Epithelial cell of proximal tubule (primary cell): Measurements from ENCODE around the gene DUSP14. TPM values are rescaled to one million over a fixed set of nuclear protein-coding genes. Genes with fewer than 3 reads are reported as not detected.

Experiments
- DNase-seq: peaks from one replicate; pipeline ENCODE4 v3.0.0-alpha.2; 2011; ENCODE audit warnings: low read depth
- H3K4me3 ChIP-seq: 2 replicates; pipeline ENCODE4 v1.5.1; 2011; ENCODE audit warnings: low read depth, mild to moderate bottlenecking, low read length
- total RNA-seq: library from RNA; depleted of rRNA; stranded (reverse); fragments of >200 nt; gene quantifications from 2 replicates; pipeline ENCODE4 v1.2.3, GENCODE V29; 2015
- TF ChIP-seq, protein P1 (sequence below): conservative IDR thresholded peaks from 2 replicates; pipeline ENCODE4 v1.5.1; 2012; ENCODE audit warnings: low read depth, mild to moderate bottlenecking, low read length

The DUSP14 gene
- total RNA-seq, 1 donor from 2014 or later, result 29.2 TPM

DNA sequence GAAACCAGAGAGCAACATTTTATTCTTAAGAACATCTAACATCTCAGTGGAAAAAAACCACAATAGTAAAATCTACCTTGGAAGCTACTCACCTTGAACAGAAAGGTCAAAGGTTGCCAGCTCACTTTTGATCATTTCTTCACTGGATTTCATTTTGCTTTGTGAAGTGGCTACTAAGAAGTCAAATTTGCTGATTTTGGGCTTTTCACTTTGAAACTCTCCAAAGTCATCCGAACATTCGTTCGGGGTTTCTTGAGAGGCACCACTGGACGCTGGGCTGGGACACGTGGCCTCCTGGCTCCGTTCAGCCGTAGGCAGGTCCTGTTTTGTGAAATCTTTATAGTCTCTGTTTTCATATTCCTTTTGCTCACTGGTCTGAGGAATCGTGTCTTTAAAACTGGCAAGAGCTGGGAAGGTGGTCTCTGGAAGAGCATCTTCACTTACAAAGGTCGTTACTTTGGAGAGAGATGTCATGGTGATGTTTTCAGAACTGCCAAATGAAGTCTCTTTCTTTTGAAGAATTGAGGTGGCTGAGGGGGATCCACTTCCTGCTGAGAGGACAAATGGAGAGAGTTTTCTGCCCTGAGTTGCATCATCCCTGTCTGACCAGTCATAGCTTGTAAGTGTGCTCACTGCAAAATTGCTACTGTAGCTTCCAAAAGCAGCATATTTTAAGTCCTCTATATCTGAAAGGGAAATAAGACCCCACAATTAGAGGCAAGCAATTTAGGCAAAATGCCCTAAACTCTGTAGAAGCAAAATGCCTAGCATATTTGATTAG, 52.4 kb downstream of the DUSP14 start:
- TF ChIP-seq, protein P1, sequence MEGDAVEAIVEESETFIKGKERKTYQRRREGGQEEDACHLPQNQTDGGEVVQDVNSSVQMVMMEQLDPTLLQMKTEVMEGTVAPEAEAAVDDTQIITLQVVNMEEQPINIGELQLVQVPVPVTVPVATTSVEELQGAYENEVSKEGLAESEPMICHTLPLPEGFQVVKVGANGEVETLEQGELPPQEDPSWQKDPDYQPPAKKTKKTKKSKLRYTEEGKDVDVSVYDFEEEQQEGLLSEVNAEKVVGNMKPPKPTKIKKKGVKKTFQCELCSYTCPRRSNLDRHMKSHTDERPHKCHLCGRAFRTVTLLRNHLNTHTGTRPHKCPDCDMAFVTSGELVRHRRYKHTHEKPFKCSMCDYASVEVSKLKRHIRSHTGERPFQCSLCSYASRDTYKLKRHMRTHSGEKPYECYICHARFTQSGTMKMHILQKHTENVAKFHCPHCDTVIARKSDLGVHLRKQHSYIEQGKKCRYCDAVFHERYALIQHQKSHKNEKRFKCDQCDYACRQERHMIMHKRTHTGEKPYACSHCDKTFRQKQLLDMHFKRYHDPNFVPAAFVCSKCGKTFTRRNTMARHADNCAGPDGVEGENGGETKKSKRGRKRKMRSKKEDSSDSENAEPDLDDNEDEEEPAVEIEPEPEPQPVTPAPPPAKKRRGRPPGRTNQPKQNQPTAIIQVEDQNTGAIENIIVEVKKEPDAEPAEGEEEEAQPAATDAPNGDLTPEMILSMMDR, result no peak

DNA sequence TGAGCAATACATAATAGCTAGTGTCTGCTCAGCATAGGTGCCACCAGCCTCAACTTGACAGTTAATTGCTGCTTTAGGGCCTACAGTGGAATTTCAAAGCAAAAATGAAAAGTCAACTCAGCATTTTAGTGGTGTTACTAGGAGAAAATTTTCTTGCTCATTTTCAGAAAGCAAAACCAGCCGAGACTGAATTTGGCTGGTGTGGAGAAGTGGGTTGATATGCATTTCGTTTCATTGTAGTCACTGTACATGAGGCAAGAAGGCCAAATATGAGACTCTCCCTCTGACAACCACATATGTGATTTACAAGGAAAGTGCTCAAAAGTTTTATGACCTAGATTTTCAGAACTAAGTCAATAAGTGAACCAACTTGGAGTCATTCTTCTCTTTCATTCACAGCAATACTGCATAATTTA, 54.0 kb downstream of the DUSP14 start:
- TF ChIP-seq, protein P1, result no peak
- no peak for DNase-seq
- no peak overlapping the region for H3K4me3 ChIP-seq

More for the DNA sequence above, 52.4 kb downstream of the DUSP14 start:
- no peak for DNase-seq
- no peak overlapping the region for H3K4me3 ChIP-seq

DNA sequence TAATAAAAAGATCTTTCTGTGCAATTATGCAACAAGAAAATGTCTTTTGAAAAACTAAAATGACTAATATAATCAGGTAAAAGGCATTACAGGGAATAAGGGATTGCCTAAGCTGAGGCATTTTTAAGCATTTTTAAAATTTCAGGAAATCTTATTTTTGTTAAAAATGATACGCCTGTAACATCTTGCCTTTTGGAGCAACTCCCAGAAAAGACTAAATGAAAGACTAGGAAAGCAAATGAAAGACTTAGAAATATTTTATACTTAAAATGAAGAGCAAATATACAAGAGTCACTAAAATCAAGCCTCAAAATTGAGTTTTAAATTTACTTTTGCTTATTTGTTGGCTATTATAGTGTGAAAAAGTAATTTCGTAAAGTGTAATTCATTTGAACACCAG, 55.8 kb downstream of the DUSP14 start:
- DNase-seq, result no peak
- TF ChIP-seq, protein P1, result no peak

DNA sequence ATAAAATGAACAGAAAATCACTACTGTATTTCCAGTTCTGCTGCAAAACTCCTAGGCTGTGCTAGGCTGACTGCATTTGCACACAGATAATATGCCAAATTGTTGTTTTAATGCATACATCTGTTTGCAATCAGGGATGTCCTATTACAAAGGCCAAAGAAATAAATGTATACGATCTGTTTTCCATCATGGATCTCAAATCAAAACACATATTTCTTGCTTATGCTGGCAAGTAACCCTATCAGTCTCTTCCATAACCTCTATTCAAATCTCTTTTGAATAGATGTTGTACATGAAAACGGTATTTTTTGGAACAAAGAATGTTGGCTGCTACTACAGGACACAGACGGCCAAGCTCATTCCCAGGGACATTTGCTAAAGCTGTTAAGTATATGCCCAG, 56.6 kb downstream of the DUSP14 start:
- no peak for DNase-seq
- no peak overlapping the region for H3K4me3 ChIP-seq
- TF ChIP-seq, protein P1, result no peak

More for the DNA sequence above, 55.8 kb downstream of the DUSP14 start:
- H3K4me3 ChIP-seq, result no peak overlapping the region

DNA sequence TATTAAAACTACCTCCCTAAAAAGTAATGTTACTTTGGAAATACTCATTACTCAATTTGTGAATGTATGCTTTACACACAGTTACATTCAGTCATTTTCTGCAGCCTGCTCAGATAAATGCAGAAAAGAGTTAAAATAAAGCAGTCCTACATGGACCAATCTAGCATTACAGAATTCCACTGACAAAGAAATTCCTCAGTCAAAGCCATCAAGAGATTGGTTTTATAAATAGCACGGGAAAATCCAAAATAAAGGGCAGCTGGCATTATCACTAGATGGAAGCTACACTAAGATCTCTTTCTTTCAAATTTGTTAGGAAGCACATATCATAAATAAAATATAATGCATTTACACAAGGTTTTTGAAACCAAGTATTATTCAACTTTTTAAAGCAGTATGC, 58.3 kb downstream of the DUSP14 start:
- no peak for DNase-seq
- TF ChIP-seq, protein P1, result no peak
- H3K4me3 ChIP-seq, result no peak overlapping the region

DNA sequence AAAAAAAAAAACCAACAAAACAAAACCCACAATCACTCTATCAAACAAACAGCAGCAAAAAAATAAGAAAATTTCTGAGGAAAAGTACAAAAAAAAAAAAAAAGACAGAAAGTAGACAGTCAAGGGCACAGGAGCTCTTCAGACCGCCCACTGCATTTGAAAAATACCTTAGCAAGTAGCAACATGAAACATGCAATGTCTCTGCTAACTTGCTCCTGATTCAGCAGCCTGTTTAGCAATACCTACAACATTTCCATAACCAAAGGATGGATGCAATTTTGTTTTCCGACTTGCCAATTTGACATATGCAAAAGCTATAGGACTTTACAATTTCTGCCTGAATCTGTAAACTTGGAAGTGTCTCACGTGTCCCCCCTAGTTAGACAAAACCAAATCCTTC, 62.1 kb downstream of the DUSP14 start:
- TF ChIP-seq, protein P1, result no peak
- H3K4me3 ChIP-seq, result no peak overlapping the region
- DNase-seq, result no peak
